ENCODE measurements around the gene POU2F2.

GRCh38 chr19:42121036-42121621 is 11.1 kb downstream of the POU2F2 start:
- TF ChIP-seq CTCF (conservative IDR thresholded peaks at IDR 0.05) (no peak), EZH2 (IDR thresholded peaks at IDR 0.05; ENCODE audit: low read depth) (no peak)
